ENCODE data around the gene TMEM126B. TPM values are rescaled to one million over a fixed set of nuclear protein-coding genes. Genes with fewer than 3 reads are reported as not detected.

Gene TMEM126B
- total and polyA plus RNA-seq, 10 of the 15 experiments (the other 5 are each of a cell fraction or from before 2014, with no cell fraction given) = 36.9 to 117 (median 70.3) TPM

- Histone ChIP-seq H3K27ac (ENCODE audit: control insufficient read depth, insufficient read depth) (no peak overlapping the region), H2AFZ (ENCODE audit: control insufficient read depth, low read depth, low read length) (no peak overlapping the region), H3K9ac (ENCODE audit: control insufficient read depth, insufficient read depth, low read length) (no peak overlapping the region), H3K36me3 (ENCODE audit: control insufficient read depth in 2 of 2, insufficient read depth in 2 of 2, low read length in 1 of 2) (peaks cover 0 to 15% of the 10 kb centered on the region in 2 experiments; a peak in 2 of 4 replicates), H3K4me3 (no peak overlapping the region), H3K4me1 (ENCODE audit: control insufficient read depth, insufficient read depth, low read length) (no peaks in the 10 kb centered on the region), H3K79me2 (ENCODE audit: control insufficient read depth, insufficient read depth, low read length) (peaks cover 39% of the 10 kb centered on the region), H3K4me2 (ENCODE audit: control insufficient read depth, insufficient read depth) (no peak overlapping the region), H3K9me3 (replicated peaks; ENCODE audit: control insufficient read depth, insufficient read depth, low read length) (no peaks in the 10 kb centered on the region), H3K27me3 (replicated peaks in 1 of 2; ENCODE audit: control insufficient read depth in 2 of 2, insufficient read depth in 2 of 2, low read length in 1 of 2) (no peaks in the 10 kb centered on the region), H4K20me1 (ENCODE audit: control insufficient read depth, insufficient read depth) (no peaks in the 10 kb centered on the region)
- ChIA-PET SMC1A (ENCODE audit: uncharacterized antibody, unreplicated experiment) (interaction anchor here (0.6 to 1.3 kb wide), 3 partner anchors 9 to 38 kb away, joined by 3 read pairs; partner anchors contain the start of genes TMEM126A and TMEM126B), CTCF (no interaction called here), POLR2A (interaction anchor here (1.1 to 1.5 kb wide), 2 partner anchors 8 to 29 kb away, joined by 4 read pairs; partner anchors contain the start of gene TMEM126B), RAD21 (ENCODE audit: unreplicated experiment) (no interaction called here)
- TF ChIP-seq CBFB (IDR thresholded peaks at IDR 0.05; ENCODE audit: low read depth) = no peak
- no peak for TF ChIP-seq RB1 (IDR thresholded peaks at IDR 0.05; ENCODE audit: borderline replicate concordance)
- TF ChIP-seq RFX5 (IDR thresholded peaks at IDR 0.05; ENCODE audit: low read depth, low read length) = no peak
- no peak for TF ChIP-seq NFYB (IDR thresholded peaks at IDR 0.05; ENCODE audit: insufficient read depth, low read depth, low read length)
- no peak for TF ChIP-seq JUNB (IDR thresholded peaks at IDR 0.05)
- TF ChIP-seq ZNF384 (IDR thresholded peaks at IDR 0.05; ENCODE audit: borderline replicate concordance, low read depth, low read length) = no peak
- no peak for TF ChIP-seq SP1 (IDR thresholded peaks at IDR 0.05; ENCODE audit: low read depth, low read length)
- no peak for TF ChIP-seq ZBTB33 (IDR thresholded peaks at IDR 0.05)
- no peak for TF ChIP-seq NR2C2 (IDR thresholded peaks at IDR 0.05; ENCODE audit: borderline replicate concordance, control insufficient read depth, insufficient read length, low read depth)
- TF ChIP-seq CEBPB (IDR thresholded peaks at IDR 0.05; ENCODE audit: borderline replicate concordance in 1 of 2, low read depth in 2 of 2, low read length in 2 of 2) = no peak
- no peak for TF ChIP-seq STAT1 (conservative IDR thresholded peaks at IDR 0.05)
- TF ChIP-seq SPI1 (IDR thresholded peaks at IDR 0.05; ENCODE audit: borderline replicate concordance, insufficient read depth, low read depth, low read length) = no peak
- in situ Hi-C loops (cut with MboI) = no loop called here
- DNase-seq (ENCODE audit: low read depth, low spot score) (no peak), ATAC-seq (no peak), FAIRE-seq (no peak)
- intact Hi-C loops (cut with micrococcal nuclease; ENCODE audit: unreplicated experiment) = no loop called here
- no TSS peak for BruUV-seq (replicated peaks)
- WGBS (ENCODE audit: insufficient coverage, insufficient replicate concordance, low lambda C conversion rate, missing lambda C conversion rate) = 33% methylated on average over 1 of the region's 1 CpG
These were observed 28.4 kb downstream of the TMEM126B start for GRCh38 chr11:85656777-85657176.

Measured in GM12878 (cell line).